Body of pancreas (tissue), 4 donors: ENCODE data around the gene VMAC.

Source experiments
- CTCF ChIP-seq, 7 experiments: fragments of 450-650 bp in 4 of 7; fragments of 200-600 bp in 3 of 7; sonication (generic) in 3 of 7; IDR thresholded peaks; one replicate each; pipeline ENCODE4 v1.5.1; 2016 to 2019; ENCODE audit warnings: antibody characterized with exemption in 7 of 7
- POLR2A ChIP-seq, 3 donors: fragments of 450-650 bp; IDR thresholded peaks; one replicate each; pipeline ENCODE4 v1.6.1; 2016; ENCODE audit warnings: antibody characterized with exemption in 3 of 3, mild to moderate bottlenecking in 2 of 3

GRCh38 chr19:5934069-5934401 is 29.4 kb downstream of the VMAC start:
- TF ChIP-seq CTCF (IDR thresholded peaks at IDR 0.05) (no peak), POLR2A (IDR thresholded peaks at IDR 0.05) (no peak)
